ENCODE results near the gene DNAI2. TPM values are rescaled to one million over a fixed set of nuclear protein-coding genes. Genes with fewer than 3 reads are reported as not detected.
A peak's percentile ranks its signal among the peaks of the same experiment; 100 is the strongest.

Gene DNAI2
- total and polyA plus RNA-seq, 7 experiments from 2014 or later: 0.15 to 1.8 (median 0.88) TPM; not detected in 1

DNA sequence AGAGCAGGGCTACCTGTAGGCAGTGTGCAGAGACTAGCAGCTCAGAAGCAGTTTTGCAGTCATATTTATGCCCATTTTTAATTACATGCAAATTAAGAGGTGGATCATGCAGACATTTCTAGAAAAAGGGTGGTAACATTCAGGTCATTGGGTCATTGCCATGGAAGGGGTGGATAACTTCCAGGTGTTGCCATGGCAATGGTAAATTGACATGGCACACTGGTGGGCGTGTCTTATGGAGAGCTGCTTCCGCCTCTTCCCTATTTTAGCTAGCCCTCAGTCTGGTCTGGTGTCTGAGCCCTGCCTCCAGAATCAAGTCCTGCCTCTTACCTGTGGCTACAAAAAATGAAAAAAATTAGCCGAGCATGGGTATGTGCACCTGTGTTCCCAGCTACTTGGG, 2.8 kb upstream of the DNAI2 start:
- Histone ChIP-seq H3K27ac (ENCODE audit: low read depth, low read length) (no peak overlapping the region), H3K27me3 (ENCODE audit: control insufficient read depth in 2 of 2, insufficient read depth in 2 of 2, low read length in 2 of 2) (no peaks in the 10 kb centered on the region), H3K4me3 (ENCODE audit: low read length) (no peak overlapping the region), H3K36me3 (ENCODE audit: control insufficient read depth in 2 of 3, insufficient read depth in 3 of 3, low read length in 3 of 3) (no peaks in the 10 kb centered on the region), H3K9me3 (ENCODE audit: control insufficient read depth in 2 of 3, low read length in 3 of 3) (no peaks in the 10 kb centered on the region), H3K4me1 (ENCODE audit: control insufficient read depth in 2 of 2, insufficient read depth in 2 of 2, low read length in 2 of 2) (peaks cover 14 to 16% of the 10 kb centered on the region in 2 donors)
- H3K4me3 Mint-ChIP-seq: no peak overlapping the region
- H3K9me3 Mint-ChIP-seq: peaks cover 0 to 2% (median 0%) of the 10 kb centered on the region in 11 donors
- intact Hi-C loops (cut with micrococcal nuclease): no loop called here
- peaks cover 0 to 2% (median 0%) of the 10 kb centered on the region in 5 donors for H3K36me3 Mint-ChIP-seq
- CTCF ChIA-PET: interaction anchor here (0.6 to 0.9 kb wide), 2 partner anchors 45 to 68 kb away, joined by 3 read pairs; partner anchors contain the start of gene RPL38
- ATAC-seq (no peak), DNase-seq (no peak)
- POLR2A ChIA-PET: no interaction called here
- peaks cover 18 to 30% (median 24%) of the 10 kb centered on the region in 7 donors for H3K4me1 Mint-ChIP-seq
- peaks cover 0 to 36% (median 11%) of the 10 kb centered on the region in 5 donors for H3K27me3 Mint-ChIP-seq
- H3K27ac Mint-ChIP-seq: no peak overlapping the region

DNA sequence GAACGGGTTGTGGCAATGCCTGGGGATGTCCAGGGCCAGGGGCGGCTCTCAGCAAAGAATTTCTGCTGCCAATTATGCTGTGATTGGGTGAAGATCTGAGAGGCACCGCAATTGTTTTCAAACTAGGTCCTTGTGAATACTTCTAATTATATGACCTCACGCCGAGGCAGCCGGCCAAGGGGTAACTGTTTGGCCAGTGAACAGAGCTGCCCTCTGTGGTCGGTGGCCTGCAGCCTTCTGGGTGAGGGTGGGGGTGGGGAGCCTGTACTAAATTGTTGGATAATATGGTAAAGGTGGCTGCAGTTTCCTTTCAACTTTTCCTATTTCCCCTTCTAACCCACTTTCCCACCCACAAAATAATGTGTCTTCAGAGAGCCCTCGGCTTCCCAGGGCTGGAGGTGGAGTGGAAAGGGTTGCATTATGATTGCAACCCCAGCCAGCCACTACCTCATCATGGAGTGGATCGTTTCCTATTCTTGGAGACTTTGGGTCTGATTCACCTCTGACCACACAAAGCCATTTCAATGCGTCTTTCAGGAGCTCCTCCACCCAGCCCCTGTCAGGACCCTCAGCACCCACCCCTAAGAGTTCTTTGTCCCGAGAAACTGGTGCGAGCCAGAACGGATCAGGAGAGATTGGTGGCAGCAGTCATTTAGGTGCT, 2.0 kb upstream of the DNAI2 start:
- no peak overlapping the region for H3K4me3 Mint-ChIP-seq
- H3K36me3 ChIP-seq (ENCODE audit: control insufficient read depth in 2 of 3, insufficient read depth in 3 of 3, low read length in 3 of 3): no peaks in the 10 kb centered on the region
- H3K9me3 ChIP-seq (ENCODE audit: control insufficient read depth in 2 of 3, low read length in 3 of 3): no peaks in the 10 kb centered on the region
- ChIA-PET CTCF (interaction anchor here (0.5 to 0.9 kb wide), 3 partner anchors 33 to 69 kb away, joined by 3 to 4 read pairs (median 3); partner anchors contain the start of gene RPL38), POLR2A (no interaction called here)
- H3K9me3 Mint-ChIP-seq: peaks cover 0 to 2% (median 0%) of the 10 kb centered on the region in 11 donors
- H3K4me3 ChIP-seq (ENCODE audit: low read length): no peak overlapping the region
- peaks cover 18 to 36% (median 26%) of the 10 kb centered on the region in 7 donors for H3K4me1 Mint-ChIP-seq
- intact Hi-C loops (cut with micrococcal nuclease): no loop called here
- H3K27me3 ChIP-seq (ENCODE audit: control insufficient read depth in 2 of 2, insufficient read depth in 2 of 2, low read length in 2 of 2): no peaks in the 10 kb centered on the region
- H3K4me1 ChIP-seq (ENCODE audit: control insufficient read depth in 2 of 2, insufficient read depth in 2 of 2, low read length in 2 of 2): peaks cover 14 to 17% of the 10 kb centered on the region in 2 donors
- DNase-seq: no peak
- H3K27me3 Mint-ChIP-seq: peaks cover 0 to 32% (median 11%) of the 10 kb centered on the region in 5 donors
- no peaks in the 10 kb centered on the region for H3K36me3 Mint-ChIP-seq
- no peak overlapping the region for H3K27ac ChIP-seq (ENCODE audit: low read depth, low read length)
- ATAC-seq: no peak
- no peak overlapping the region for H3K27ac Mint-ChIP-seq

DNA sequence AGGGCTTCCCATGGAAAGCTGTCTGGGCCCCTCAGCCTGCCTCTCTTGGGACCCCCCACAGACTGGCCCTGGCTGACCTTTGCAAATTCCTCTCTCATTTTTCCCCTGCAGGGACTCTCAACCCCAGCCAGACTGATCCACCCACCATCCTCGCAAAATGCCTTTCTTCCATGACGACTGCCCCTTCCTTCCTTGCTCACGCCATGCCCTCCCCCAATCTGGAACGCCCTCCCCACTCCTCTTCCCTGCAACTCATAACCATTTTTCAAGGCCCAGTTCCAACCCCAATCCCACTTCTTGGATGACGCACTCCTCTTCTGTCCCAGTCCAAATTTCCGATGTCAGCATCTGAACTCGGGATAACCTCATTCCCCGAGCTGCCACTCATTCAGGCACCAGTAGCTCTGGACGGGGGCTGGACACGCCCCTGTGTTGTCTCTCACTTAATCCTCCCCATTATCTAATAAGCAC, 1.3 kb upstream of the DNAI2 start:
- Histone ChIP-seq H3K27ac (ENCODE audit: low read depth, low read length) (no peak overlapping the region), H3K4me1 (ENCODE audit: control insufficient read depth in 2 of 2, insufficient read depth in 2 of 2, low read length in 2 of 2) (peaks cover 14 to 17% of the 10 kb centered on the region in 2 donors), H3K36me3 (ENCODE audit: control insufficient read depth in 2 of 3, insufficient read depth in 3 of 3, low read length in 3 of 3) (no peaks in the 10 kb centered on the region), H3K9me3 (ENCODE audit: control insufficient read depth in 2 of 3, low read length in 3 of 3) (no peaks in the 10 kb centered on the region), H3K27me3 (ENCODE audit: control insufficient read depth in 2 of 2, insufficient read depth in 2 of 2, low read length in 2 of 2) (no peaks in the 10 kb centered on the region), H3K4me3 (ENCODE audit: low read length) (no peak overlapping the region)
- ATAC-seq (no peak), DNase-seq (no peak)
- Mint-ChIP-seq H3K4me3 (no peak overlapping the region), H3K36me3 (no peaks in the 10 kb centered on the region), H3K4me1 (peaks cover 15 to 38% (median 24%) of the 10 kb centered on the region in 7 donors), H3K27me3 (peaks cover 0 to 29% (median 7%) of the 10 kb centered on the region in 5 donors), H3K9me3 (peaks cover 0 to 1% (median 0%) of the 10 kb centered on the region in 11 donors), H3K27ac (no peak overlapping the region)
- ChIA-PET POLR2A (no interaction called here), CTCF (interaction anchor here (0.5 kb wide), 1 partner anchor 33 kb away, joined by 4 read pairs; no protein-coding TSS in a partner anchor)
- intact Hi-C loops (cut with micrococcal nuclease): no loop called here

- ATAC-seq: peak; percentile 56
- DNase-seq: no peak
- intact Hi-C loops (cut with micrococcal nuclease): no loop called here
- Mint-ChIP-seq H3K9me3 (peaks cover 0 to 1% (median 0%) of the 10 kb centered on the region in 11 donors), H3K4me1 (peaks cover 11 to 43% (median 23%) of the 10 kb centered on the region in 7 donors), H3K27me3 (peaks cover 0 to 24% (median 5%) of the 10 kb centered on the region in 5 donors), H3K36me3 (peaks cover 0 to 1% (median 0%) of the 10 kb centered on the region in 5 donors), H3K27ac (peak overlapping the region in 6 of 9 donors; percentile 25 to 85 (median 50)), H3K4me3 (peak overlapping the region in 9 of 10 donors; percentile 13 to 84 (median 62))
- no peaks in the 10 kb centered on the region for H3K36me3 ChIP-seq (ENCODE audit: control insufficient read depth in 2 of 3, insufficient read depth in 3 of 3, low read length in 3 of 3)
- POLR2A ChIA-PET: interaction anchor here (0.6 to 0.7 kb wide), 2 partner anchors 12 to 14 kb away, joined by 3 to 4 read pairs; no protein-coding TSS in a partner anchor
- peaks cover 17 to 23% of the 10 kb centered on the region in 2 donors for H3K4me1 ChIP-seq (ENCODE audit: control insufficient read depth in 2 of 2, insufficient read depth in 2 of 2, low read length in 2 of 2)
- H3K9me3 ChIP-seq (ENCODE audit: control insufficient read depth in 2 of 3, low read length in 3 of 3): no peaks in the 10 kb centered on the region
- H3K27me3 ChIP-seq (ENCODE audit: control insufficient read depth in 2 of 2, insufficient read depth in 2 of 2, low read length in 2 of 2): no peaks in the 10 kb centered on the region
- peak overlapping the region; percentile 50 for H3K4me3 ChIP-seq (ENCODE audit: low read length)
- H3K27ac ChIP-seq (ENCODE audit: low read depth, low read length): no peak overlapping the region
- CTCF ChIA-PET: interaction anchor here (1.0 kb wide), 1 partner anchor 22 kb away, joined by 3 read pairs; no protein-coding TSS in a partner anchor
Observed at GRCh38 chr17:74274709-74275340, 791 bp downstream of the DNAI2 start.

DNA sequence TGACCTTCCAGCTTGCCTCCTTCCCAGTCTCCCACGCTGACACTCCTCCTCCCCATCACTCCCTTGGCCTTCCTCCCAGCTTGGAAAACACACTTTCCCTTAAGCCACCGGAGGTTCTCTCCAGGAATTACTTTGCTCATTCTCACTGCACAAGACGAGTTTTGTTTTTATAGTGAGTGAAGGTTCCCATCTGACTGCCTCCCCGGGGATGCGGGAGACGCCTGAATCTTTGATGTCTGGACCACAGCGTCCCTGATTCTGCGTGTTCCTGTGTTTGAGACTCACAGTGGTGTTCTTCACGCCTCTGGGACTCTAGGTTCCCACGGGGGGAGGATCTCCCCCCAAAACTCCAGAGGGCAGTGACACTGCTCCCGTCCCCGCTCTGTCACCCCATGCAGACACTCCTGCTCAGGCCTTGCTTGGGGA, 2.0 kb downstream of the DNAI2 start:
- Histone ChIP-seq H3K36me3 (ENCODE audit: control insufficient read depth in 2 of 3, insufficient read depth in 3 of 3, low read length in 3 of 3) (no peaks in the 10 kb centered on the region), H3K27me3 (ENCODE audit: control insufficient read depth in 2 of 2, insufficient read depth in 2 of 2, low read length in 2 of 2) (no peaks in the 10 kb centered on the region), H3K4me1 (ENCODE audit: control insufficient read depth in 2 of 2, insufficient read depth in 2 of 2, low read length in 2 of 2) (peaks cover 25 to 35% of the 10 kb centered on the region in 2 donors), H3K9me3 (ENCODE audit: control insufficient read depth in 2 of 3, low read length in 3 of 3) (no peaks in the 10 kb centered on the region), H3K27ac (ENCODE audit: low read depth, low read length) (no peak overlapping the region), H3K4me3 (ENCODE audit: low read length) (no peak overlapping the region)
- H3K36me3 Mint-ChIP-seq: peaks cover 0 to 4% (median 0%) of the 10 kb centered on the region in 5 donors
- DNase-seq: no peak
- ATAC-seq: no peak
- H3K27ac Mint-ChIP-seq: peak overlapping the region in 5 of 9 donors; percentile 11 to 76 (median 59)
- ChIA-PET CTCF (no interaction called here), POLR2A (interaction anchor here (0.7 kb wide), 2 partner anchors 9 to 12 kb away, joined by 3 read pairs; no protein-coding TSS in a partner anchor)
- H3K27me3 Mint-ChIP-seq: peaks cover 0 to 15% (median 5%) of the 10 kb centered on the region in 5 donors
- peaks cover 15 to 55% (median 31%) of the 10 kb centered on the region in 7 donors for H3K4me1 Mint-ChIP-seq
- H3K4me3 Mint-ChIP-seq: peak overlapping the region in 1 of 10 donors; percentile 61
- intact Hi-C loops (cut with micrococcal nuclease): no loop called here
- peaks cover 0 to 1% (median 0%) of the 10 kb centered on the region in 11 donors for H3K9me3 Mint-ChIP-seq

DNA sequence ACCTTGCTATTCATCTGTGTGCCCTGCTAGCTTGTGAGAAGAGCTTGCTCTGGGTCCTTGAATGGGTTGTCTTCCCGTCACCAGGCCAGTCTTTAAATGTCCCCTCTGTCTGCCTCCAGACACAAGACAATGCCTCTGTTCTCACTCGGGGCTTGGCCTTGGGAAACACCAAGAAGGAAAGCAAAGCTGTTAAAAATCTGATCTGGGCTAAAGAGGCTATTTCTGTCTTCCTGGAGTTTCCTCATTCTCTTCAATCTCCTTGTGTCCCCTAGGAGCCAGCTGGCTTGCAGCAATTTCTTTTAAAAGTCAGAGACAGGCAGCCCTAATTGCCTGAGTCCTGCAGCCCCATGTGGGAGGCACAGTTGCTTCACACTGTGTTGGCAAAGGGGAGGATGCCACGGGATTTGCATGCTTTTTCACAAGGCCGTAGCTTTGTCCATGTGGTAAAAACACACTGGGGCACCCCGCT, 2.5 kb downstream of the DNAI2 start:
- ChIA-PET POLR2A (interaction anchor here (0.7 kb wide), 1 partner anchor 11 kb away, joined by 3 read pairs; no protein-coding TSS in a partner anchor), CTCF (interaction anchor here (0.5 kb wide), 1 partner anchor 21 kb away, joined by 3 read pairs; no protein-coding TSS in a partner anchor)
- Mint-ChIP-seq H3K4me1 (peaks cover 15 to 59% (median 31%) of the 10 kb centered on the region in 7 donors), H3K4me3 (no peak overlapping the region), H3K36me3 (peaks cover 0 to 4% (median 0%) of the 10 kb centered on the region in 5 donors), H3K27me3 (peaks cover 0 to 14% (median 5%) of the 10 kb centered on the region in 5 donors), H3K27ac (peak overlapping the region in 6 of 9 donors; percentile 11 to 76 (median 50)), H3K9me3 (peaks cover 0 to 1% (median 0%) of the 10 kb centered on the region in 11 donors)
- no peaks in the 10 kb centered on the region for H3K36me3 ChIP-seq (ENCODE audit: control insufficient read depth in 2 of 3, insufficient read depth in 3 of 3, low read length in 3 of 3)
- no peak overlapping the region for H3K4me3 ChIP-seq (ENCODE audit: low read length)
- H3K27ac ChIP-seq (ENCODE audit: low read depth, low read length): no peak overlapping the region
- ATAC-seq: no peak
- H3K27me3 ChIP-seq (ENCODE audit: control insufficient read depth in 2 of 2, insufficient read depth in 2 of 2, low read length in 2 of 2): no peaks in the 10 kb centered on the region
- intact Hi-C loops (cut with micrococcal nuclease): no loop called here
- no peaks in the 10 kb centered on the region for H3K9me3 ChIP-seq (ENCODE audit: control insufficient read depth in 2 of 3, low read length in 3 of 3)
- peaks cover 25 to 36% of the 10 kb centered on the region in 2 donors for H3K4me1 ChIP-seq (ENCODE audit: control insufficient read depth in 2 of 2, insufficient read depth in 2 of 2, low read length in 2 of 2)
- DNase-seq: no peak
